SK-N-SH (cell line): ENCODE measurements around the gene CCL4. TPM values are rescaled to one million over a fixed set of nuclear protein-coding genes. Genes with fewer than 3 reads are reported as not detected.

Experiments
- CTCF ChIA-PET: fragments of 300-600, 350-600 bp; formaldehyde crosslinking; extraction: SDS; loops from one replicate; lab custom pipeline; 2021; lab: Yijun Ruan, JAX
- POLR2A ChIA-PET: fragments of 350-600 bp; sonication (Branson Sonifier 250); formaldehyde crosslinking; extraction: SDS; loops from one replicate; lab custom pipeline; 2020; ENCODE audit warnings: antibody characterized with exemption, inconsistent platforms; lab: Yijun Ruan, JAX
- DNase-seq: peaks from one replicate; pipeline ENCODE4 v3.0.0; 2012
- H2AFZ ChIP-seq: fragments of 200-600 bp; sonication (generic); 2 replicates; pipeline ENCODE4 v1.8.1; 2016; ENCODE audit warnings: antibody characterized with exemption, mild to moderate bottlenecking, low read depth
- H3F3A ChIP-seq: fragments of 200-600 bp; sonication (generic); replicated peaks from 2 replicates; pipeline ENCODE3; 2016; ENCODE audit warnings: antibody characterized with exemption, mild to moderate bottlenecking; ENCODE audit not compliant: insufficient read depth
- H3K27ac ChIP-seq, 2 experiments: fragments of 200-500 bp in 1 of 2; fragments of 200-600 bp in 1 of 2; sonication (Bioruptor generic) in 1 of 2; sonication (generic), shearing (Covaris generic) in 1 of 2; 2 replicates each; pipeline versions ENCODE4 v1.5.1 to v1.6.1; 2014 to 2016; ENCODE audit warnings: low read depth in 2 of 2, inconsistent platforms in 1 of 2, low read length in 1 of 2, mild to moderate bottlenecking in 1 of 2, mixed read lengths in 1 of 2
- H3K27me3 ChIP-seq: fragments of 200-600 bp; sonication (generic), shearing (Covaris generic); 2 replicates; pipeline ENCODE4 v1.6.1; 2016; ENCODE audit warnings: mixed run types; ENCODE audit not compliant: insufficient read depth
- H3K36me3 ChIP-seq, 2 experiments: fragments of 200-500 bp in 1 of 2; fragments of 200-600 bp in 1 of 2; sonication (Bioruptor generic) in 1 of 2; sonication (generic) in 1 of 2; replicated peaks in 1 of 2; 2 replicates each; pipeline versions ENCODE3 to v1.5.1; 2014 to 2016; ENCODE audit warnings: low read length in 1 of 2, mild to moderate bottlenecking in 1 of 2; ENCODE audit not compliant: insufficient read depth in 2 of 2, control insufficient read depth in 1 of 2
- H3K4me1 ChIP-seq, 2 experiments: fragments of 200-500 bp in 1 of 2; fragments of 200-600 bp in 1 of 2; sonication (Bioruptor generic) in 1 of 2; sonication (generic), shearing (Covaris generic) in 1 of 2; 2 replicates each; pipeline versions ENCODE4 v1.5.1 to v1.6.1; 2014 to 2016; ENCODE audit warnings: low read depth in 1 of 2, low read length in 1 of 2, mixed run types in 1 of 2; ENCODE audit not compliant: insufficient read depth in 2 of 2, control insufficient read depth in 1 of 2
- H3K4me2 ChIP-seq: fragments of 200-600 bp; sonication (generic), shearing (Covaris generic); 2 replicates; pipeline ENCODE4 v1.6.1; 2017; ENCODE audit warnings: mixed run types
- H3K4me3 ChIP-seq, 2 experiments: fragments of 200-500 bp in 1 of 2; fragments of 200-600 bp in 1 of 2; sonication (Bioruptor generic) in 1 of 2; sonication (generic), shearing (Covaris generic) in 1 of 2; 2 replicates each; pipeline versions ENCODE4 v1.5.1 to v1.8.1; 2014 to 2016; ENCODE audit warnings: low read depth in 2 of 2, inconsistent platforms in 1 of 2, low read length in 1 of 2, mild to moderate bottlenecking in 1 of 2, mixed read lengths in 1 of 2, moderate library complexity in 1 of 2
- H3K79me2 ChIP-seq: fragments of 200-600 bp; sonication (generic); 2 replicates; pipeline ENCODE4 v1.8.1; 2017; ENCODE audit warnings: mild to moderate bottlenecking; ENCODE audit not compliant: insufficient read depth
- H3K9ac ChIP-seq: fragments of 200-600 bp; sonication (generic); 2 replicates; pipeline ENCODE4 v1.6.1; 2017; ENCODE audit warnings: mixed run types
- H3K9me2 ChIP-seq: fragments of 200-600 bp; sonication (generic); 2 replicates; pipeline ENCODE4 v1.6.1; 2017; ENCODE audit warnings: mixed run types
- H3K9me3 ChIP-seq: fragments of 200-600 bp; sonication (generic); 2 replicates; pipeline ENCODE4 v1.6.1; 2017; ENCODE audit warnings: mixed run types, mild to moderate bottlenecking, moderate library complexity
- H4K20me1 ChIP-seq: fragments of 200-600 bp; sonication (generic); 2 replicates; pipeline ENCODE4 v1.6.1; 2017; ENCODE audit warnings: mild to moderate bottlenecking, mixed run types; ENCODE audit not compliant: insufficient read depth
- ELF1 ChIP-seq: IDR thresholded peaks from 2 replicates; pipeline ENCODE4 v1.4.0; 2012
- GATA2 ChIP-seq: sonication (generic); formaldehyde crosslinking; IDR thresholded peaks from 2 replicates; pipeline ENCODE4 v1.5.0; 2020; ENCODE audit warnings: mild to moderate bottlenecking, missing genetic modification reagents
- NRF1 ChIP-seq: IDR thresholded peaks from 2 replicates; pipeline ENCODE4 v1.6.1; 2012; ENCODE audit warnings: low read depth, mild to moderate bottlenecking, low read length
- POLR2AphosphoS5 ChIP-seq: IDR thresholded peaks from 2 replicates; pipeline ENCODE4 v1.6.1; 2012; ENCODE audit warnings: low read depth, low read length
- RFX5 ChIP-seq: IDR thresholded peaks from 2 replicates; pipeline ENCODE4 v1.6.1; 2012; ENCODE audit warnings: mild to moderate bottlenecking, improper control_type of control experiment, low read length
- RXRA ChIP-seq: IDR thresholded peaks from 2 replicates; pipeline ENCODE4 v1.4.0; 2012; ENCODE audit warnings: low read depth, mild to moderate bottlenecking, borderline replicate concordance
- SIN3A ChIP-seq: IDR thresholded peaks from 2 replicates; pipeline ENCODE4 v1.6.1; 2012; ENCODE audit warnings: low read depth, mild to moderate bottlenecking, low read length, moderate library complexity, borderline replicate concordance
- TCF12 ChIP-seq: IDR thresholded peaks from 2 replicates; pipeline ENCODE4 v1.4.0; 2012
- WGBS: methylation state at CpG from one replicate; pipeline ENCODE4 v1.1.6; 2017; ENCODE audit warnings: low lambda C conversion rate; 5-methylcytosine and 5-hydroxymethylcytosine counted together
- polyA plus RNA-seq, 3 experiments: library from polyadenylated mRNA; depleted of rRNA; stranded (reverse); fragments of >200 nt; gene quantifications; 2 replicates each; pipeline ENCODE4 v1.2.3, GENCODE V29; 2012
- TF ChIP-seq, protein P1 (sequence below): fragments of 150-350 bp; IDR thresholded peaks from 2 replicates; pipeline ENCODE4 v1.6.1; 2016; ENCODE audit warnings: mild to moderate bottlenecking, low read depth, low read length
- TF ChIP-seq, protein P2 (sequence below): IDR thresholded peaks from 2 replicates; pipeline ENCODE4 v1.4.0; 2012; ENCODE audit warnings: low read depth
- TF ChIP-seq, protein P3 (sequence below): fragments of 150-350 bp; IDR thresholded peaks from 2 replicates; pipeline ENCODE4 v1.6.1; 2017; ENCODE audit warnings: antibody characterized with exemption, low read length, low read depth, borderline replicate concordance
- TF ChIP-seq, protein P4 (sequence below): fragments of 200-600 bp; sonication (generic); IDR thresholded peaks from 2 replicates; pipeline ENCODE4 v1.6.1; 2017; ENCODE audit warnings: antibody characterized with exemption, mild to moderate bottlenecking, moderate library complexity
- TF ChIP-seq, protein P5 (sequence below): IDR thresholded peaks from 2 replicates; pipeline ENCODE4 v1.4.0; 2012; ENCODE audit warnings: low read depth, borderline replicate concordance

Gene CCL4
- polyA plus RNA-seq, 1 of the 3 experiments (the other 2 are of a cell fraction): not detected

DNA sequence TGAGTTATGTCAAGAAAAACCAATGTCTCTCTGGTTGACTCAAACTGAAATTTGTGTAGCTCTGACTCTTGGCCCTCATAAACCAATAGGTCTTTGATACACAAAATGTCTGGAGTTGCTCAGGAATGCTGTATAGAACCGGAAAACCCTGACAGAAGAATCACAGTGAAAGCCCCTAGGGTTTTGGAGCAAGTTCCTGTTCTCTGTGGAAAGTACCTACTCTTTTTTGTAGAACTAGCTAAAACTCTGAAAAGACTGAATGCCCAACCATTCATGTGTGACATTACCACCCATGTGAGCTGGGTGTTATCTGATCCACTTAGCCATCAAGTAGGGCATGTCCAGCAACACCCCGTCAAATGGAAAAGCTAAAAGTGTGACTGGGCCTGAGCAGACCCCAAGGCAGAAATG lies 28.8 kb downstream of the CCL4 start:
- no peaks in the 10 kb centered on the region for H3K9me3 ChIP-seq
- DNase-seq: no peak
- TF ChIP-seq, protein P1, sequence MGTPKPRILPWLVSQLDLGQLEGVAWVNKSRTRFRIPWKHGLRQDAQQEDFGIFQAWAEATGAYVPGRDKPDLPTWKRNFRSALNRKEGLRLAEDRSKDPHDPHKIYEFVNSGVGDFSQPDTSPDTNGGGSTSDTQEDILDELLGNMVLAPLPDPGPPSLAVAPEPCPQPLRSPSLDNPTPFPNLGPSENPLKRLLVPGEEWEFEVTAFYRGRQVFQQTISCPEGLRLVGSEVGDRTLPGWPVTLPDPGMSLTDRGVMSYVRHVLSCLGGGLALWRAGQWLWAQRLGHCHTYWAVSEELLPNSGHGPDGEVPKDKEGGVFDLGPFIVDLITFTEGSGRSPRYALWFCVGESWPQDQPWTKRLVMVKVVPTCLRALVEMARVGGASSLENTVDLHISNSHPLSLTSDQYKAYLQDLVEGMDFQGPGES: no peak
- TF ChIP-seq, protein P2, sequence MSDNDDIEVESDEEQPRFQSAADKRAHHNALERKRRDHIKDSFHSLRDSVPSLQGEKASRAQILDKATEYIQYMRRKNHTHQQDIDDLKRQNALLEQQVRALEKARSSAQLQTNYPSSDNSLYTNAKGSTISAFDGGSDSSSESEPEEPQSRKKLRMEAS: no peak
- TF ChIP-seq, protein P3, sequence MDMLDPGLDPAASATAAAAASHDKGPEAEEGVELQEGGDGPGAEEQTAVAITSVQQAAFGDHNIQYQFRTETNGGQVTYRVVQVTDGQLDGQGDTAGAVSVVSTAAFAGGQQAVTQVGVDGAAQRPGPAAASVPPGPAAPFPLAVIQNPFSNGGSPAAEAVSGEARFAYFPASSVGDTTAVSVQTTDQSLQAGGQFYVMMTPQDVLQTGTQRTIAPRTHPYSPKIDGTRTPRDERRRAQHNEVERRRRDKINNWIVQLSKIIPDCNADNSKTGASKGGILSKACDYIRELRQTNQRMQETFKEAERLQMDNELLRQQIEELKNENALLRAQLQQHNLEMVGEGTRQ: no peak
- TF ChIP-seq RXRA (no peak), NRF1 (no peak)
- no peaks in the 10 kb centered on the region for H3K4me1 ChIP-seq
- no peak overlapping the region for H3K9ac ChIP-seq
- H3K79me2 ChIP-seq: no peaks in the 10 kb centered on the region
- H3K9me2 ChIP-seq: no peaks in the 10 kb centered on the region
- ChIA-PET CTCF (interaction anchor here (0.9 to 3.0 kb wide), 3 partner anchors 17 to 156 kb away, joined by 3 to 15 read pairs (median 3); no protein-coding TSS in a partner anchor), POLR2A (interaction anchor here (0.6 kb wide), 1 partner anchor 55 kb away, joined by 3 read pairs; no protein-coding TSS in a partner anchor)
- no peaks in the 10 kb centered on the region for H3K27me3 ChIP-seq
- no peak overlapping the region for H3K27ac ChIP-seq
- H3K36me3 ChIP-seq: no peaks in the 10 kb centered on the region
- no peaks in the 10 kb centered on the region for H4K20me1 ChIP-seq
- H3K4me2 ChIP-seq: no peak overlapping the region
- no peak overlapping the region for H2AFZ ChIP-seq
- no peaks in the 10 kb centered on the region for H3F3A ChIP-seq
- no peak overlapping the region for H3K4me3 ChIP-seq
- WGBS: 9% methylated on average over 2 of the region's 2 CpGs

DNA sequence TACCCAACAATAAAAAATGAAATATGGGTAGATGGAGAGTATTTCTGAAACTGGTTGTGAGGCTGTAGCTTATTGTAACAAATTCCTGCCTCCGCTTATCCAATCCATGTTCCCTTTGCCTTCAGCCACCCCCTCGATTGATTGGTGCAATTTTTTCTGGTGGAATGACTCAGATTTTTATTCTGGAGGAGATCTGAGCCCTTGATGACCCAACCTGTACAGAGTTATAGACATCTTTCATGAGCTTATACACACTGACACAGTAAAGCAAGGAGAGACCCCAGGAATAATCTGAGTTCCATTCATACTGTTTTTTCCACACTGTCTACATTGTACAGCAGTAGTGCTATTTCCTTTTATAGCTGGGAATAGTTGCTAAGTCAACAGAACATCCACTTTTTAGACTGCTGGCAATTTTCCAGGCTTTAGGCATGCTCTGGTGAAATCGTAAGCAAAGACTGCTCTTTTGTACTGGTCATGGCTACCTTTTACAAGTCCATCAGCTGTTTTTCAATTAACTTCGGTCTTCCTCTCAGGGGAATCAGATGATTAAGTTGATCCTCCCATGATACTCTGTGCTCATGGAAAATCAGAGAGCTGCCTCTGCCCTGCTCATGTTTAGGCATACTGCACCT lies 30.1 kb downstream of the CCL4 start:
- DNase-seq: no peak
- no peak overlapping the region for H3K4me3 ChIP-seq
- no peaks in the 10 kb centered on the region for H3F3A ChIP-seq
- H3K9me3 ChIP-seq: no peaks in the 10 kb centered on the region
- no peak for TF ChIP-seq TCF12
- no peak for TF ChIP-seq RFX5
- no peak for TF ChIP-seq SIN3A
- no peak for TF ChIP-seq POLR2AphosphoS5
- TF ChIP-seq, protein P4, sequence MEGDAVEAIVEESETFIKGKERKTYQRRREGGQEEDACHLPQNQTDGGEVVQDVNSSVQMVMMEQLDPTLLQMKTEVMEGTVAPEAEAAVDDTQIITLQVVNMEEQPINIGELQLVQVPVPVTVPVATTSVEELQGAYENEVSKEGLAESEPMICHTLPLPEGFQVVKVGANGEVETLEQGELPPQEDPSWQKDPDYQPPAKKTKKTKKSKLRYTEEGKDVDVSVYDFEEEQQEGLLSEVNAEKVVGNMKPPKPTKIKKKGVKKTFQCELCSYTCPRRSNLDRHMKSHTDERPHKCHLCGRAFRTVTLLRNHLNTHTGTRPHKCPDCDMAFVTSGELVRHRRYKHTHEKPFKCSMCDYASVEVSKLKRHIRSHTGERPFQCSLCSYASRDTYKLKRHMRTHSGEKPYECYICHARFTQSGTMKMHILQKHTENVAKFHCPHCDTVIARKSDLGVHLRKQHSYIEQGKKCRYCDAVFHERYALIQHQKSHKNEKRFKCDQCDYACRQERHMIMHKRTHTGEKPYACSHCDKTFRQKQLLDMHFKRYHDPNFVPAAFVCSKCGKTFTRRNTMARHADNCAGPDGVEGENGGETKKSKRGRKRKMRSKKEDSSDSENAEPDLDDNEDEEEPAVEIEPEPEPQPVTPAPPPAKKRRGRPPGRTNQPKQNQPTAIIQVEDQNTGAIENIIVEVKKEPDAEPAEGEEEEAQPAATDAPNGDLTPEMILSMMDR: no peak
- TF ChIP-seq GATA2 (CRISPR knock-in tag): no peak
- no peak for TF ChIP-seq ELF1
- TF ChIP-seq, protein P5, sequence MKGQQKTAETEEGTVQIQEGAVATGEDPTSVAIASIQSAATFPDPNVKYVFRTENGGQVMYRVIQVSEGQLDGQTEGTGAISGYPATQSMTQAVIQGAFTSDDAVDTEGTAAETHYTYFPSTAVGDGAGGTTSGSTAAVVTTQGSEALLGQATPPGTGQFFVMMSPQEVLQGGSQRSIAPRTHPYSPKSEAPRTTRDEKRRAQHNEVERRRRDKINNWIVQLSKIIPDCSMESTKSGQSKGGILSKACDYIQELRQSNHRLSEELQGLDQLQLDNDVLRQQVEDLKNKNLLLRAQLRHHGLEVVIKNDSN: no peak
- H3K27me3 ChIP-seq: no peaks in the 10 kb centered on the region; the same call in 1 of the 2 replicates
- POLR2A ChIA-PET: no interaction called here
- no peak overlapping the region for H2AFZ ChIP-seq
- WGBS: 13% methylated on average over 4 of the region's 4 CpGs
- CTCF ChIA-PET: interaction anchor here (1.1 to 3.0 kb wide), 5 partner anchors 16 to 350 kb away, joined by 3 to 15 read pairs (median 5); no protein-coding TSS in a partner anchor
- no peak overlapping the region for H3K9ac ChIP-seq
- no peak overlapping the region for H3K27ac ChIP-seq
- H3K36me3 ChIP-seq: no peaks in the 10 kb centered on the region
- H3K4me1 ChIP-seq: no peaks in the 10 kb centered on the region
- no peaks in the 10 kb centered on the region for H3K79me2 ChIP-seq
- H3K9me2 ChIP-seq: no peaks in the 10 kb centered on the region
- H4K20me1 ChIP-seq: no peaks in the 10 kb centered on the region
- H3K4me2 ChIP-seq: no peak overlapping the region
